Spinal cord (tissue), 10 donors: ENCODE data around the gene PABPC5. TPM values are rescaled to one million over a fixed set of nuclear protein-coding genes. Genes with fewer than 3 reads are reported as not detected.

Experiments
- DNase-seq, 6 donors: peaks; one replicate each; pipeline versions ENCODE4 v3.0.0 to v3.0.0-alpha.2; 2013 to 2015; ENCODE audit warnings: low spot score in 6 of 6, low read depth in 4 of 6
- H3K27ac ChIP-seq: one replicate; pipeline ENCODE4 v1.5.1; 2013; ENCODE audit warnings: low read depth, low read length, control low read depth
- H3K27me3 ChIP-seq: one replicate; pipeline ENCODE4 v1.6.1; 2013; ENCODE audit warnings: low read length; ENCODE audit not compliant: control insufficient read depth, insufficient read depth
- H3K36me3 ChIP-seq: one replicate; pipeline ENCODE4 v1.6.1; 2013; ENCODE audit warnings: low read length; ENCODE audit not compliant: control insufficient read depth, insufficient read depth
- H3K4me1 ChIP-seq: one replicate; pipeline ENCODE4 v1.6.1; 2013; ENCODE audit warnings: low read length; ENCODE audit not compliant: control insufficient read depth, insufficient read depth
- H3K4me3 ChIP-seq: one replicate; pipeline ENCODE4 v1.5.1; 2013; ENCODE audit warnings: low read depth, low read length, control low read depth
- H3K9me3 ChIP-seq: one replicate; pipeline ENCODE4 v1.6.1; 2013; ENCODE audit warnings: low read length; ENCODE audit not compliant: control insufficient read depth, insufficient read depth
- WGBS: methylation state at CpG from one replicate; pipeline ENCODE4 v1.1.5; 2013; ENCODE audit warnings: missing lambda C conversion rate; ENCODE audit not compliant: insufficient coverage; 5-methylcytosine and 5-hydroxymethylcytosine counted together
- long read RNA-seq, 4 donors: transcript quantifications; one replicate each; lab custom pipeline, GENCODE V29; 2026
- polyA plus RNA-seq, 2 donors: library from polyadenylated mRNA; unstranded; fragments of 120-200 nt; gene quantifications; one replicate each; pipeline ENCODE4 v1.2.1, GENCODE V29; 2013; ENCODE audit not compliant: insufficient read length in 2 of 2
- small RNA-seq: library from RNA; depleted of rRNA; stranded (forward); fragments of <200 nt; gene quantifications from one replicate; pipeline ENCODE3, GENCODE V24; 2014; ENCODE audit warnings: low replicate concordance
- total RNA-seq, 2 donors: library from RNA; depleted of rRNA in 1 of 2; stranded (reverse); fragments of 120-200 nt in 1 of 2; fragments of >200 nt in 1 of 2; gene quantifications; one replicate each; pipeline versions ENCODE4 v1.2.3 to v1.2.4, GENCODE V29; 2013 to 2014
- donor health status: healthy.

Gene PABPC5
- 10 to 100 TPM in 1 of 2 donors, 1 to 10 TPM in 1; 9.1 to 15.2 TPM for total RNA-seq
- 10 to 100 TPM in 1 of 2 donors, 1 to 10 TPM in 1; 7.1 to 10.9 TPM for polyA plus RNA-seq
- long read RNA-seq, donor 1, partial matches to known transcripts: 0 of 2 reads
- long read RNA-seq, donor 1, other reads (novel, unspliced or antisense): 0 of 2 reads
- long read RNA-seq, donor 2, partial matches to known transcripts: 0 of 3 reads
- long read RNA-seq, donor 2, other reads (novel, unspliced or antisense): 0 of 3 reads
- long read RNA-seq, donor 3, partial matches to known transcripts: 0 of 3 reads
- long read RNA-seq, donor 3, other reads (novel, unspliced or antisense): 0 of 3 reads
- long read RNA-seq, donor 4, partial matches to known transcripts: 0 of 3 reads
- long read RNA-seq, donor 4, other reads (novel, unspliced or antisense): 0 of 3 reads

DNA sequence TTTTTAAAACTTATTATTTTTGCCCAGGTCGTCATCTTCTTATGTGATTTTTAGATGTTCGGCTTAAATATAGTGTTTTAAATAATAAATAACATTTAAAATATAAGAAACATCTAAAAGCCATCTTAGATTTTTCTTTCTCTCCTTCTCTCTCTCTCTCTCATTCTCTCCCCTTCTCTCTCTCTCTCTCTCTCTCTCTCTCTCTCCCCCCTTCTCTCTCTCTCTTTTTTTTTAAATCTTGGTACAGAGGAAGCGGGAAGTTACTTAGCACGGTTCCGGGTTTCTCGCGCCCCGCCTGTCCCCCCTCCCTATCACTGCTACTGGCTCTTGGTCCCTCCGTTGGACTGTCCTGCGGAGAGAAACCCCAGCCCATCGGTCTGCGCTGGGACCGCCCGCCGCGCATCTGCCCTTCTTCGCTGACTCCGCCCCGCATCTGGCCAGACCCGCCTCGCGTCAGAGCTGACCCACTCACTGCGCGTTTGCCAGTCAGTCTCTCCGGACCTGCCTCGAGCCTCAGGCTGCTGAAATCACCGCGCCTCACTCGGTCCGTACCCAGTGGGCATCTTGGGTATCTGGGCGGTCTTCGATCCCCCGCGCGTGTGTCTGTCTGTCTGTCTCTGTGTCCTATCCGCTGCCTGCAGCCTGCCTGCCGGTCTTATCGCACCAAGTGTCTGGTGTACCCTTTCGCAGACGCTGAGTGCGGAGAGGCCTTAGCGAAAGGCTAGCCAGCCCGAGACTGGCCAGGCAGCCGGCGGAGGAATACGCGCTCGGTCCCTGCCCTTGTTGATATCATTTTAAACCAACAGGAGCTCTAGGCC lies at the start of gene PABPC5:
Gene PABPC5, plus strand, starts transcription at position 489 of the 818 bp plus-strand sequence. CDS start 739 bp downstream, outside the sequence.
- H3K27ac ChIP-seq: peak within 1 kb of the TSS; percentile 95
- H3K27me3 ChIP-seq: peaks cover 17% of the 10 kb centered on the region
- peak within 1 kb of the TSS; percentile 67 for H3K4me3 ChIP-seq
- 6% methylated on average over 46 of the region's 48 CpGs for WGBS
- DNase-seq: peak; percentile 48 to 90 (median 65)
- H3K36me3 ChIP-seq: no peaks in the 10 kb centered on the region
- no peaks in the 10 kb centered on the region for H3K9me3 ChIP-seq
- peaks cover 3% of the 10 kb centered on the region for H3K4me1 ChIP-seq

DNA sequence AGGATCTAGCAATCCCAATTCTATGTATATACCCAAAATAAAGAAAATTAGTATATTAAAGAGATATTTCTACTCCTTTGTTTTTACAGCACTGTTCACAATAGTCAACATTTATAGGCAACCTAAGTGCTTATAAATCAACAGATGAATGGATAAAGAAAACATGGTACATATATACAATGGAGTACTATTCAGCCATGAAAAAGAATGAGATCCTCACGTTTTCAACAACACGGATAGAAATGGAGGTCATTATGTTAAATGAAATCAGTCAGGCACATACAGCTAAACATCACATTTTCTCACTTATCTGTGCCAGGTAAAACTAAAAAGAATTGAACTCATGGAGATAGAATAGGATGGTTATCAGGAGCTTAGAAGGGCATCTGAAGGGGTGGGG lies 45.6 kb upstream of the PABPC5 start:
- no peaks in the 10 kb centered on the region for H3K4me1 ChIP-seq
- no peaks in the 10 kb centered on the region for H3K27me3 ChIP-seq
- no peak overlapping the region for H3K27ac ChIP-seq
- no peak for DNase-seq
- WGBS: no CpG with 5 or more reads among the region's 2 CpGs
- no peaks in the 10 kb centered on the region for H3K9me3 ChIP-seq
- no peaks in the 10 kb centered on the region for H3K36me3 ChIP-seq
- no peak overlapping the region for H3K4me3 ChIP-seq

DNA sequence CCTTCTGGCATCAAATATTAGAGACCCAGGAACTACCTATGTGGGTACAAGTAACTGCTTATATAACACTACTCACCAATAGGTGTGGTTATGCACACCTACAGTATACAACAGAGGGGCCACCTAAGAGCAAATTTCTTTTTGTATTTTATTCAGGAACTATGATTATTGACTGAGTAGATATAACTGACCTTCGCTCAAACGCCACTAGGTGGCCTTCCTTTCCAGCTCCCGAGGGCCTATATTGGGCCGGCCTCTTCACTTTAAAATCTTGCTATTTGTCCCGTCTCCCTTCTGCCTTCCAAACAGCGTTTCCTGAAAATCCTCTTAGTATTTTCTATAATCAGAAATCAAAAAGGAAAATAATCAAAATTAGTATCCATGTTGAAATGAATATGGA lies 19.9 kb upstream of the PABPC5 start:
- H3K4me1 ChIP-seq: no peaks in the 10 kb centered on the region
- H3K27me3 ChIP-seq: no peaks in the 10 kb centered on the region
- no peak overlapping the region for H3K4me3 ChIP-seq
- no peaks in the 10 kb centered on the region for H3K36me3 ChIP-seq
- no peak overlapping the region for H3K27ac ChIP-seq
- no CpG with 5 or more reads among the region's 6 CpGs for WGBS
- H3K9me3 ChIP-seq: no peaks in the 10 kb centered on the region
- DNase-seq: no peak

DNA sequence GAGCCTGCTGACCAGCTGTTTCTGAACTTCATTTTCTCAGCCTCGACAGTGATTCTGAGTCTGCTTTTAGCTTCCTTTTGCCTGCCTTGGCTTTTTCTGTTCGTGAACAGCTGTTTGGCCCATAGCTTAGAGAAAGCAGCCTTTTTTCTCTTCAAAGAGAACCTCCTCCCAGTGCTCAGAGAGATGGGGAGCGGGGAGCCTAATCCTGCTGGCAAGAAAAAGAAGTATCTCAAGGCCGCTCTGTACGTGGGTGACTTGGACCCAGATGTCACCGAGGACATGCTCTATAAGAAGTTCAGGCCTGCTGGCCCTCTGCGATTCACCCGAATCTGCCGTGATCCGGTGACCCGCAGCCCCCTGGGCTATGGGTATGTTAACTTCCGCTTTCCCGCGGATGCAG lies 756 bp downstream of the PABPC5 start:
- H3K9me3 ChIP-seq: no peaks in the 10 kb centered on the region
- H3K36me3 ChIP-seq: no peaks in the 10 kb centered on the region
- H3K4me3 ChIP-seq: peak overlapping the region; percentile 67
- peaks cover 3% of the 10 kb centered on the region for H3K4me1 ChIP-seq
- peak overlapping the region; percentile 95 for H3K27ac ChIP-seq
- DNase-seq: peak in 4 of 6 donors; percentile 5 to 65 (median 34)
- WGBS: 24% methylated on average over 10 of the region's 14 CpGs
- peaks cover 17% of the 10 kb centered on the region for H3K27me3 ChIP-seq

Small RNAs within 50 kb of the gene (small RNA-seq; reads per million reads assigned to genes)
- not detected for gene AL662874.1
